GM18505 (cell line): ENCODE measurements around the gene SLC13A4.
"Not testable (repeated sequence)": the region's sequence is repeated elsewhere in the genome, so short reads cannot be mapped to it uniquely, and the experiment has no call there.

Experiments used
- ATAC-seq: cut with Tn5 transposase; IDR thresholded peaks from one replicate; pipeline ENCODE4 v1.9.1; 2021; ENCODE audit not compliant: unreplicated experiment
- POLR2A ChIP-seq: IDR thresholded peaks from 4 replicates; pipeline ENCODE4 v1.6.1; 2011; ENCODE audit warnings: borderline replicate concordance; ENCODE audit not compliant: insufficient read depth, insufficient read length; ENCODE audit errors: extremely low read depth

SLC13A4 gene, protein sequence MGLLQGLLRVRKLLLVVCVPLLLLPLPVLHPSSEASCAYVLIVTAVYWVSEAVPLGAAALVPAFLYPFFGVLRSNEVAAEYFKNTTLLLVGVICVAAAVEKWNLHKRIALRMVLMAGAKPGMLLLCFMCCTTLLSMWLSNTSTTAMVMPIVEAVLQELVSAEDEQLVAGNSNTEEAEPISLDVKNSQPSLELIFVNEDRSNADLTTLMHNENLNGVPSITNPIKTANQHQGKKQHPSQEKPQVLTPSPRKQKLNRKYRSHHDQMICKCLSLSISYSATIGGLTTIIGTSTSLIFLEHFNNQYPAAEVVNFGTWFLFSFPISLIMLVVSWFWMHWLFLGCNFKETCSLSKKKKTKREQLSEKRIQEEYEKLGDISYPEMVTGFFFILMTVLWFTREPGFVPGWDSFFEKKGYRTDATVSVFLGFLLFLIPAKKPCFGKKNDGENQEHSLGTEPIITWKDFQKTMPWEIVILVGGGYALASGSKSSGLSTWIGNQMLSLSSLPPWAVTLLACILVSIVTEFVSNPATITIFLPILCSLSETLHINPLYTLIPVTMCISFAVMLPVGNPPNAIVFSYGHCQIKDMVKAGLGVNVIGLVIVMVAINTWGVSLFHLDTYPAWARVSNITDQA

DNA sequence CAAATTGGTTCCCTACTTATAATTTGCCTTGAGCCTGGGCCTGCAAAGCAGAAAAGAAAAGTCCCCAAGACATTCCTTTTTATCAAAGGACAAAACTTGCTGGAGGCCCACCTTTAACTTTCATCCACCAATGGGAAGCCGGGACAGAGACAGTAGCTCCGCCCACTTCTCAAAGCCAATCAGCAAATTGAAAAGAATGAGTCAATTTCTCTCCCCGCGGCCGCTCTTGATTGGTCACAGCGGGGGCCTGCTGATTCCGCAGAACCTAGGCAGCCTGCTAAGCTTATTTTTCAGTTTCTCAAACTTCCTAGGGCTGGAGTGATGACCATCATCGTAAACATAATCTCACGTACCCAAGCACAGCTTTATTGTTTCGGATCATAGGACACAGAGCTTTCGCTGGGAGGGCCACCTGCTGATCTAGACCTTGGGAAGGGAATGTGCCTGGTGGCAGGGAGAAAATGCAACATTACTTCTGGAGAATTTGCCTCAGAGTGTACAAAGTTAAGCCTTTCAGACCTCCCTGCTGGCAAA lies at the start of gene SLC13A4:
SLC13A4 (minus strand) TSS at position 51 of the 534 bp plus-strand sequence. CDS start 690 bp downstream, outside the sequence.
- no peak for ATAC-seq
- no peak for TF ChIP-seq POLR2A

DNA sequence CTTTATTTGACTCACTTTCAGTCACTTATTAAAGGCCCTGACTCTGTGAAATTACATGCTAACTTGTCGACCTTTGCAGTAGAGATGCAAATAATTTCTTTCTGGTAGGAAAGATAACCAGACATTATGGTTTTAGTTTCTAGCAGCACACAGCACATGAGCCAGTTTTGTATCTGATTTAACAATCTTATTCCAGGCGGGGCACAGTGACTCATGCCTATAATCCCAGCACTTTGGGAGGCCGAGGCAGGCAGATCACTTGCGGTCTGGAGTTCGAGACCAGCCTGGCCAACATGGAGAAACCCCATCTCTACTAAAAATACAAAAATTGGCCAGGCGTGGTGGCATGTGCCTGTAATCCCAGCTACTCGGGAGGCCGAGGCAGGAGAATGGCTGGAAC lies 47.9 kb upstream of the SLC13A4 start:
- ATAC-seq: not testable (repeated sequence)

DNA sequence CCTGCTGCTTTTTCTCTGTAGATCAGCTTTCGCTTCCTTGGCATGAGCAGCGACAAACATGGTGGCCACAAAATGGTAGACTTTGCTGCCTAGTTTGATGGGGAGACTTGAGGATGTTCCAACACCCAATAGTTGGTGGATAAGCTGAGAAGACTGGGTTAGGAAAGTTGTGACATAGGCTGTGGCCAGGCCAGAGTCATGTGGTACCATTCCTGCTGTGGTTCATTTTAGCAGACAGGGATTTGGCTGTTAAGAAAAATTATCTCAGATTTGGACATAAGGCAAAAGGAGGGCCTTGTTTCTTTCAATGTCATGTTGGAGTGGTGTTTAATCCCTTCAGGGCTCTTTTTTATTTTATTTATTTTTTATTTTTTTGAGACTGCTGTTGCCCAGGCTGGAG lies 47.2 kb upstream of the SLC13A4 start:
- no peak for ATAC-seq
- no peak for TF ChIP-seq POLR2A

DNA sequence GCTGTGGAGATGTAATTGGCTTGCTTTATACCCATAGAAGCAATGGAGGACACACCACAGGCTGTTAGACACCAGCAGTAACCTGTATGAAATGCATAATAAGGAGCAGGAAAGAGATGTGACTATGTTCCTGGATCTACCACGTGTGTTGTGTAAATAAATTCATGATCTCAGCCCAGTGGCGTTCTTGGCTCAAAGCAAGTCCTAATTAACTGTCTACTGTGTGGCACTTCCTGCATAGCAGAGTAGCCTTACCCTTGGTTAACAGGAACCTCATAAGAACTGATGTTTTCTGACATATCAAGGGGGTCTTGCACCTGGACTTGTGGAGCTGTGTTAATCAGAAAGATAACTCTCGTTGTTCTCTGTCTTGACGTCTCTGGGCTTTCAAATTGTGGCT lies 46.3 kb upstream of the SLC13A4 start:
- TF ChIP-seq POLR2A: no peak
- ATAC-seq: no peak

DNA sequence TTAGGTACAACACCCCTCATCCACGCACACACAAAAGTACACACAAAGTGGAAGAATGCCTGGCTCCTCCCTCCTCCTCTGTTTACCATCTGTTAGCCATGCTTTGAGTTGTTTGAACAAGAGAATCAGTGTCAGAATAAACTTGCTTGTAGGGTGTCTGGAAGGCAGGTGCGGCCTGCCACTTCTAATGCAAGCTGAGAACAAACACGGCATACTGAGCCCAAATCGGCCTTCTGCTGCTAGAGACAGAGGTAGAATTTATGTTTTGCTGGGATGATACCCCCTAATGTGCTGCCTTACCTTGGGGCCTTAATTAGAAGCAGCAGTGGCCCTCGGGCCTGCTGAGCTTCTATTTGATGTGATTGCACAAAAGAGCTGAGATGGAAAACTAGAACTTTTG lies 45.5 kb upstream of the SLC13A4 start:
- ATAC-seq: no peak
- no peak for TF ChIP-seq POLR2A

DNA sequence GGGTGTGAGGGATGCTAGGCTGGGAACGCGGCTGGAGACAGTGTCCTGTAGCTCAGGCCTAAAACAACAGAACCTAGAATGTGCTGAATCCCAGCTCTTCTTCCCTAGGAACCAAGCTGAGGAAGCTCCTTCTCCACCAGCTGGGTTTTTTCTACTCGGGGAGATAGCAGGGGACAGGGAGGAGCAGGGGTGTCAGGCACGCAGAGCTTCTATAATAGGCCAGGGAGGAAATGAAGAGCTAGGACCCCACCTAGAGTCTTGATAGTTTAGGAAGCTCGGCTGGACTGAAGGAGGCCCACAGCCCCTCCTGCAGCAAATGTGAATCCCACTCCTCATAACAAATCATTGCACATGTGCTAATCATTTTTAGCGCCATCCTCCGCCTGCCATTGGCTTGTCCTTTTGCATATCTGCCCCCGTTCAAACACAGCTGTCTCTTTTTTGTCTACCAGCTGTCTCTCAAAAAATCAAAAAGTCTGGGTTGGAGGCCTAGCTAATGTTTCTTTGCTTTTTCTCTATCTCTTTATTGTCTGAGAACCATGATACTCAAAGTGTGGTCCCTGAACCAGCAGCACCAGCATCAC lies 44.7 kb upstream of the SLC13A4 start:
- TF ChIP-seq POLR2A: no peak
- ATAC-seq: no peak

DNA sequence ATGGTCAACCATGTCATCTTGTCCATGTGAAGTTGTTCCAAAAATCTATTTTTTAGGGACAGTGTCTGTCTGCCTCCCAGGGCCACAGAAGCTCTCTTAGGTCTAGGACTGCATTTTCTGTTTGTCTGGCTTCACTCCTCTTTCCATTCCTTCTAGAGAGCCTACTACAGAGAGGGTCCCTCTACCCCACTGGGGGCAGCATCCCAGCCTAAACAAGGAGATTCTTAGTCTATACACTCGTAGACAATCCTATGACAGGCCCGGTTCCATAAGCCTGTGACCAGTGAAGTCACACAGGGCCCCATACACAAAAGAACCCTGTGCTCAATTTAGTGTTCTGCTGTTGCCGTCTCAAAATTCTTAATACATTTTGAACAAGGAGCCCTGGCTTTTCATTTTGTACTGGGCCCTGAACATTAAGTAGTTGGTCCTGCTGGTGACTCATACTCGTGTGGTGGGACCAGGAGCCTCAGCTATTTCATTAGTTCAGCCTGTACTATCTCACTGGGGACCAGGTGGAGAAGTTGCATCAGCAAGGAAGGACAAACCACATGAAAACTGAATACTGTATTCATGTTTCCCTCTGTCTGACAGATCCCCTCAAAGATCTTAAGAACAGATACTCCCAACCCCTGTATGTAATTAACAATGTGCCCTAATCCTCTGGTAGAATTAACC lies 44.1 kb upstream of the SLC13A4 start:
- ATAC-seq: no peak

DNA sequence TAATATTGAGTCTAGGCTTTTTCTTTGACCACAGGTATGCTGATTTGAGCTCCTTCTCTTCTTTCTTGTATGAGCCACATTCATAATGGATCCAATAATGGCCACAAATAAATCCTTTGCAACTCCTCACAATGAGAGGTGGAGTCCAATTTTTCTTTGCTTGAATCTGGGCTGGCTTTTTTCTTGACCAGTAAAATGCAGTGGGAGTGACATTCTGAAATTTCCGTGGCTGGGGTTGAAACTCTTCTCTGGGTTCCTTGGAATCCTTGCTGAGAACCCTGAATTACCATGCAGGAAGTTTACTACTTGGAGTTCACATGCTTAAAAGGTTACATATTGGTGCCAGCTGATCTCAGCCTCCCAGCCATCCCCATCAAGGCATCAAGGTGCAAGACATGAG lies 43.1 kb upstream of the SLC13A4 start:
- no peak for TF ChIP-seq POLR2A
- ATAC-seq: no peak

More for the DNA sequence above, 44.1 kb upstream of the SLC13A4 start:
- no peak for TF ChIP-seq POLR2A

DNA sequence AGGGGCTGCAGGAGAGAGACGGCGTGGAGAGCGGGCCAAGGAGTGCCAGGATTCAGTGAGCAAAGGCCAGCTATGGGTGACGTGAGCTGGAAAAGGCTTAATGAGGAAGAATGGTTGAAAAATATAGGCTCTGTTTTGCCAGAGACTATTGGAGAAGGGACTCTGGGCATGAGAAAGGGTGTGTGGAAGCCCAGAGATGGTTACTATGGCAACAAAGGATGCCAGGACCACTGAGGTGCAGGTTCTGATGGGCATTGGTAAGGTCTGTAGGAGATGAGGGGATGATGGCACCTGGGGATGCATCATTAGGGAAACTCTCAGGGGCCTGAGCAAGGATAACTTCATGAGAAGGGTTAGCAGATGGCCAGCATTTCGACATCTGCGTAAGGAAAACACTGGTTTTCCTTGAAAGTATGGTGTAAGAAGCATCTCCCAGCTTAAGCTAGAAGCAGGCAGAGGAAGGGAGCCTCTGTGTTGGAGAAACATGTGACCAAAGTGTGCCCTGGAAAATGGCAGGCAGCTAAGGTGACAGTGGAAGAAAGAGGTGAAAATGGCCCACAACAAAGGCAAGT lies 42.2 kb upstream of the SLC13A4 start:
- no peak for TF ChIP-seq POLR2A
- no peak for ATAC-seq

DNA sequence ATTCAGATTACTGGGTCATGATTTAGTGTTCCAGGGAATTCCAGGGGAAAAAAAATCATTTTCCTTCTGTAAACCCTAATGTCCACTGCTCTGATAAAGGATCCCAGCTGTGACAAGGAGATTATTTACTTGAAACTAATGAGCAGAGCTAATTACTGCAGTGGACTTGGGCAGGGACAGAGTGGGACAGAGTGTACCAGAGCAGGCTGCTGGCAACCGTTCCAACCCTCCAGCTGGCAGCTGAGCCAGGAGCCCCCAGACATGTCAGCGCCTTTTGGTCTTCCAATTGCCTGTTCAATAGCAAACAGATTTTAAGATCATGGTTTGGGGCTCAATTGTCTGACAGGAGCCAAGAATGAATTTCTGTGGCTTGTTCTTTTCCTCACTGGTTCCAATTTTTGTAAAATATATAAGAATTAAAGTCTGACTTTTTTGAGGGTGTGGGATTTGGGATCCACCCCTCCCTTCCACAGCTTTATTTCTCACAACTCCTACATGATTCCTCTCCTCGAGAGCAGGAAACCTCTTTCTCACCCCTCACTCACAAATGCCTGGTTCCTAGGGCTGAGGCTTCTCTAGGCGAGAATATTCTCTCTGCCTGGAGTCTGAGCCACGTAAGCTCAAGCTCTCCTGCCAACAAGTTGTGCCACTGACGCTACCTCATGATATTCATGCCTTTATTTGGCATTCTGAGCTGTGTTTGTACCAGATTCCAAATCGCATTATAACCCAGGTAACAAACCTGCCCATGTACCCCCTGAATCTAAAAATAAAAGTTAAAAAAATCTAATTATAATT lies 41.2 kb upstream of the SLC13A4 start:
- TF ChIP-seq POLR2A: no peak
- ATAC-seq: no peak

DNA sequence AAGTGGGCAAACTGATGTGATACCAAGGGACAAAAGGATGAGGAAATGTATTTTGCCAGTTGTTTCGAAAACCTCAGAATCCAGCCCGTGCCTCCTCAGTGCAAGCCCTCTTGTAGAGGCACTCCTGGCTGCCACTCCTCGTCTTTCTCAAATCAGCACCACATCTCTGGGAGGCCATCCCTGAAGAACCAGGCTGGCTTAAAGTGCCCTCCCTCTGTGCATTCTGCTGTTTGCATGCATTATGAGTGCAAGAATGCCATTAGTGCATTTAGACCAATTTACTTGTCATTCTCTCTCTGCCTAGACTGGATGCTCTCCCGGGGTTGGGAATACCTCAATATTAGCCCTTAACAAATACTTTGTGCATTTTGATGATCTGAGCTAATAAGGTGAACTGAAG lies 40.5 kb upstream of the SLC13A4 start:
- ATAC-seq: no peak

DNA sequence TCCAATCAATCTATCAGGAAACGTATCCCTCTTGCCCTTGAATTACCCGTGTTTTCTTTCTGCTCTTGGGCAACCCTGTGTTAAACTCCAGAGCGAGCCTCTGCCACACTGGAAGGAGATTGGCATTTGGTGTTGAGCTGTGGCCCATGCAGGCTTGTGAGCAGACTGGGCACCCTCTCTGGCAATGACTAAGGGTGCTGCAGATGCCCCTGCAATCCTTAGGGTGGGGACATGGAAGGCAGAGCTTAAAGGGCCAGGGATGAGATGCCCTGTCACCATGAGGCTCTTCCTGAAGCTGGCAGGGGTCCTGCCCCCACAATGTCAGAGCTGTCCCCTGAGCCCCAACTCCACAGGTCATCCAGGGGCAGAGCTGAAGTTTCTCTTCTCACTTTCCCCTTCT lies 40.1 kb upstream of the SLC13A4 start:
- TF ChIP-seq POLR2A: no peak
- no peak for ATAC-seq

More for the DNA sequence above, 40.5 kb upstream of the SLC13A4 start:
- no peak for TF ChIP-seq POLR2A

DNA sequence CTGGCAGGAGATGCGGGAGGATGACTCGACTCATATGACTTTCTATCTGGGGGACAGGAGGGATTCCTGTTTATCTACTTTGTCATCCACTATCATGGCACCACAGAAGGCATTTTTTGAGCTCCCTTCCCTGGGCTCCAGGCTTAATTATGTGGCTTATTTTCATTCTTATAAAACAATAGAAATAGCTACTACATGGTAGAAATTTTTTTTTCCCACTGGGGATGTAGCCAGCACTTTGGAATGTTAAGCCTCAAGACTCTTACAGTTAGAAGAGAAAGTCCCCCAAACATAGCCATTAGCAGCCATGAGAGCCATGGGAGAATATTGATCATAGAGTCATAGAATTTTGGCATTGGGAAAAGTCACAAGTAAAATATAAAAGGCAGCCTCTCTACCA lies 35.3 kb upstream of the SLC13A4 start:
- no peak for TF ChIP-seq POLR2A
- no peak for ATAC-seq
